ENCODE data around the gene KRTAP13-3. TPM values are rescaled to one million over a fixed set of nuclear protein-coding genes. Genes with fewer than 3 reads are reported as not detected.

KRTAP13-3 gene
- total and polyA plus RNA-seq, 2 of the 8 experiments (the other 6 are each of a cell fraction or from before 2014, with no cell fraction given), result not detected

- POLR2A ChIA-PET (ENCODE audit: partially characterized antibody), result no interaction called here
Observed at GRCh38 chr21:30415993-30416392, 9.7 kb downstream of the KRTAP13-3 start.

More at GRCh38 chr21:30415993-30416392, 9.7 kb downstream of the KRTAP13-3 start:
- no peak overlapping the region for H3K14ac ChIP-seq (ENCODE audit: insufficient read length)
- H4K5ac ChIP-seq (ENCODE audit: insufficient read length, low read depth, low read length), result no peak overlapping the region
- no peaks in the 10 kb centered on the region for H4K20me1 ChIP-seq (replicated peaks in 1 of 2; ENCODE audit: control insufficient read depth in 1 of 2, insufficient read depth in 2 of 2, low read length in 2 of 2)
- H3K9me3 ChIP-seq (ENCODE audit: insufficient read depth in 2 of 2, low read depth in 1 of 2, low read length in 1 of 2), result peaks cover 5 to 21% of the 10 kb centered on the region in 2 experiments
- no peak overlapping the region for H3K4me3 ChIP-seq (ENCODE audit: extremely low read depth in 1 of 4, insufficient read depth in 2 of 4, low read depth in 3 of 4, low read length in 4 of 4)
- TF ChIP-seq BRCA1 (IDR thresholded peaks at IDR 0.05; ENCODE audit: low read depth, low read length), result no peak
- TF ChIP-seq SRF (IDR thresholded peaks at IDR 0.05; ENCODE audit: low read depth, low read length), result no peak
- no peak for TF ChIP-seq NANOG (IDR thresholded peaks at IDR 0.05; ENCODE audit: insufficient read depth, low read depth, low read length, poor library complexity, severe bottlenecking)
- TF ChIP-seq TCF12 (IDR thresholded peaks at IDR 0.05; ENCODE audit: low read depth, low read length), result no peak
- no peak for TF ChIP-seq JUND (IDR thresholded peaks at IDR 0.05; ENCODE audit: low read length)
- TF ChIP-seq TAF7 (optimal IDR thresholded peaks at IDR 0.05; ENCODE audit: borderline replicate concordance, low read depth, low read length), result no peak
- no peak for TF ChIP-seq CBX5 (IDR thresholded peaks at IDR 0.05; ENCODE audit: low read depth, low read length)
- TF ChIP-seq CHD2 (IDR thresholded peaks at IDR 0.05; ENCODE audit: low read length), result no peak
- no peak for TF ChIP-seq CEBPB (IDR thresholded peaks at IDR 0.05; ENCODE audit: low read depth, low read length)
- TF ChIP-seq SIRT6 (IDR thresholded peaks at IDR 0.05; ENCODE audit: low read length), result no peak
- H3K79me2 ChIP-seq (ENCODE audit: control insufficient read depth in 1 of 2, insufficient read depth in 2 of 2, low read length in 2 of 2), result no peaks in the 10 kb centered on the region
- no peaks in the 10 kb centered on the region for H3K79me1 ChIP-seq (ENCODE audit: low read depth, low read length)
- no peak overlapping the region for H4K91ac ChIP-seq (replicated peaks; ENCODE audit: insufficient read length, low read length)
- H2BK20ac ChIP-seq (ENCODE audit: low read length), result no peak overlapping the region
- no peak overlapping the region for H3K4me2 ChIP-seq (ENCODE audit: insufficient read depth in 1 of 2, low read depth in 2 of 2, low read length in 2 of 2)
- CTCF ChIA-PET (ENCODE audit: partially characterized antibody), result no interaction called here
- no peak overlapping the region for H2BK15ac ChIP-seq (ENCODE audit: low read length)
- no peak overlapping the region for H2BK120ac ChIP-seq (replicated peaks; ENCODE audit: low read depth, low read length)
- H3K36me3 ChIP-seq (ENCODE audit: control insufficient read depth in 2 of 4, insufficient read depth in 4 of 4, low read length in 3 of 4), result 0 out of 8 replicates have a peak, but pooled peaks cover 0 to 2% (median 0%) of the 10 kb centered on the region in 4 experiments
- H3K4me1 ChIP-seq (replicated peaks in 1 of 4; ENCODE audit: control insufficient read depth in 3 of 4, insufficient read depth in 4 of 4, low read length in 3 of 4), result no peaks in the 10 kb centered on the region
- no peak overlapping the region for H3K9ac ChIP-seq (replicated peaks in 1 of 4; ENCODE audit: extremely low read depth in 1 of 4, low read depth in 3 of 4, low read length in 3 of 4)
- WGBS, 2 experiments (ENCODE audit: extremely low coverage in 1 of 2, insufficient coverage in 1 of 2, insufficient read length in 1 of 2, insufficient replicate concordance in 2 of 2, low coverage in 1 of 2, low lambda C conversion rate in 2 of 2, missing lambda C conversion rate in 1 of 2), result 90% methylated on average over 5 of the region's 5 CpGs; no CpG with 5 or more reads in 1 of the 2 experiments
- no peak overlapping the region for H3K4ac ChIP-seq (replicated peaks; ENCODE audit: insufficient read length, low read depth, low read length)
- H4K8ac ChIP-seq (ENCODE audit: extremely low read depth, insufficient read depth, low read length), result no peak overlapping the region
- H2BK12ac ChIP-seq (ENCODE audit: low read depth, low read length), result no peak overlapping the region
- no peak overlapping the region for H3K18ac ChIP-seq (ENCODE audit: extremely low read depth, low read length)
- peak; percentile 39 for FAIRE-seq
- H3K27me3 ChIP-seq (replicated peaks in 1 of 4; ENCODE audit: control insufficient read depth in 3 of 4, extremely low read depth in 1 of 4, insufficient read depth in 3 of 4, low read length in 3 of 4), result no peaks in the 10 kb centered on the region
- H2AK5ac ChIP-seq (ENCODE audit: low read depth, low read length), result no peak overlapping the region
- DNase-seq (ENCODE audit: low read depth in 1 of 2, low spot score in 2 of 2), result no peak
- no peaks in the 10 kb centered on the region for H3K23me2 ChIP-seq (ENCODE audit: low read depth, low read length)
- no peak overlapping the region for H3K56ac ChIP-seq (replicated peaks; ENCODE audit: insufficient read length, low read depth, low read length)
- no peak overlapping the region for H3K27ac ChIP-seq (ENCODE audit: low read depth, low read length)
- no peak overlapping the region for H2BK5ac ChIP-seq (ENCODE audit: low read depth, low read length)
- H3K23ac ChIP-seq (ENCODE audit: insufficient read length), result no peak overlapping the region
- H2AFZ ChIP-seq (ENCODE audit: low read length), result no peak overlapping the region
